ENCODE results near the gene DPCD.

DNA sequence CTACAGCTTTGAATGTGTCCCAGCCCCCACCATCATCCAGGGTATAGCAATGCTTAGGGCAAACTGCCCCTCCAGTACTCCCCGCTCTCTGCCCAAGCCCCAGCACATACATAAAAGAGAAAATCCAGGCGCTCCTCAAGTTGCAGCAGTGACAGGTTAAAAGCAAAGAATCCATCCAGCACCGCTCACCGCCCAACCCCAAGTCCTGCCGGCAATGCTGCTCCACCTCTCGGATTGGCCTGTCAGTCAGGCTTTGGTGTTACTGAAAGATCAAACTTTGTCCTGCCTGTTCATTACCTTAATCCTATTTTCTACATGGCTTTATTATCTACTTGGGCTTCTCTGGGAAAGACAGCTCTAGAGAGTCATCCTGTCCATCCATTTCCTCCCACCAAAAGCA lies 31.9 kb downstream of the DPCD start:
- no peak for TF ChIP-seq CTCF (IDR thresholded peaks at IDR 0.05)
- TF ChIP-seq POLR2A (IDR thresholded peaks at IDR 0.05), result no peak
- no peak for TF ChIP-seq POLR2AphosphoS5 (IDR thresholded peaks at IDR 0.05)
